ENCODE measurements around the gene LMBR1. TPM values are rescaled to one million over a fixed set of nuclear protein-coding genes. Genes with fewer than 3 reads are reported as not detected.

Gene LMBR1
- polyA plus RNA-seq, 1 donor from 2014 or later, result 68.9 TPM

DNA sequence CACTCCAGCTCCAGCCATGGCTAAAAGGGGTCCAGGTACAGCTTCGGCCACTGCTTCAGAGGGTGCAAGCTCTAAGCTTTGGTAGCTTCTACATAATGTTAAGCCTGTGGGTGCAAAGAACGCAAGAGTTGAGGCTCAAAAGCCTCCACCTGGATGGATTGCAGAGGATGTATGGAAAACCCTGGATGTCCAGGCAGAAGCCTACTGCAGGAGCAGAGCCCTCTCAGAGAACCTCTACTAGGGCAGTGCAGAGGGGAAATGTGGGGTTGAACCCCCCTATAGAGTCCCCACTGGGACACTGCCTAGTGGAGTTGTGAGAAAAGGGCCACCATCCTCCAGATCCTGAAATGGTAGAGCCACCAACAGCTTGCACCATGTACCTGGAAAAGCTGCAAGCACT is 263.1 kb downstream of the LMBR1 start:
- Histone ChIP-seq H3K9me3 (ENCODE audit: low read length) (peaks cover 13% of the 10 kb centered on the region), H3K27me3 (ENCODE audit: insufficient read depth, low read depth, low read length) (no peaks in the 10 kb centered on the region), H3K36me3 (ENCODE audit: insufficient read depth, low read length) (no peaks in the 10 kb centered on the region), H3K4me2 (ENCODE audit: low read length) (no peak overlapping the region), H3K9me2 (ENCODE audit: insufficient read depth, low read length) (no peaks in the 10 kb centered on the region), H2AFZ (ENCODE audit: low read depth, low read length) (no peak overlapping the region), H3K4me3 (ENCODE audit: low read length) (no peak overlapping the region), H3K79me2 (replicated peaks; ENCODE audit: insufficient read depth, low read length) (no peaks in the 10 kb centered on the region), H4K20me1 (ENCODE audit: insufficient read depth) (no peaks in the 10 kb centered on the region), H3K27ac (ENCODE audit: low read length) (no peak overlapping the region), H3K9ac (ENCODE audit: low read length) (no peak overlapping the region), H3F3A (ENCODE audit: insufficient read depth, low read length, poor library complexity, severe bottlenecking) (no peaks in the 10 kb centered on the region)
- TF ChIP-seq, protein P1, sequence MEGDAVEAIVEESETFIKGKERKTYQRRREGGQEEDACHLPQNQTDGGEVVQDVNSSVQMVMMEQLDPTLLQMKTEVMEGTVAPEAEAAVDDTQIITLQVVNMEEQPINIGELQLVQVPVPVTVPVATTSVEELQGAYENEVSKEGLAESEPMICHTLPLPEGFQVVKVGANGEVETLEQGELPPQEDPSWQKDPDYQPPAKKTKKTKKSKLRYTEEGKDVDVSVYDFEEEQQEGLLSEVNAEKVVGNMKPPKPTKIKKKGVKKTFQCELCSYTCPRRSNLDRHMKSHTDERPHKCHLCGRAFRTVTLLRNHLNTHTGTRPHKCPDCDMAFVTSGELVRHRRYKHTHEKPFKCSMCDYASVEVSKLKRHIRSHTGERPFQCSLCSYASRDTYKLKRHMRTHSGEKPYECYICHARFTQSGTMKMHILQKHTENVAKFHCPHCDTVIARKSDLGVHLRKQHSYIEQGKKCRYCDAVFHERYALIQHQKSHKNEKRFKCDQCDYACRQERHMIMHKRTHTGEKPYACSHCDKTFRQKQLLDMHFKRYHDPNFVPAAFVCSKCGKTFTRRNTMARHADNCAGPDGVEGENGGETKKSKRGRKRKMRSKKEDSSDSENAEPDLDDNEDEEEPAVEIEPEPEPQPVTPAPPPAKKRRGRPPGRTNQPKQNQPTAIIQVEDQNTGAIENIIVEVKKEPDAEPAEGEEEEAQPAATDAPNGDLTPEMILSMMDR (IDR thresholded peaks at IDR 0.05; ENCODE audit: poor library complexity, severe bottlenecking), result no peak
- TF ChIP-seq MXI1 (conservative IDR thresholded peaks at IDR 0.05; ENCODE audit: poor library complexity, severe bottlenecking) (no peak), EP300 (conservative IDR thresholded peaks at IDR 0.05; ENCODE audit: poor library complexity, severe bottlenecking) (no peak), REST (IDR thresholded peaks at IDR 0.05; ENCODE audit: borderline replicate concordance) (no peak), POLR2AphosphoS5 (IDR thresholded peaks at IDR 0.05) (no peak), EZH2 (IDR thresholded peaks at IDR 0.05; ENCODE audit: borderline replicate concordance, insufficient read depth, low read length, poor library complexity, severe bottlenecking) (no peak)

DNA sequence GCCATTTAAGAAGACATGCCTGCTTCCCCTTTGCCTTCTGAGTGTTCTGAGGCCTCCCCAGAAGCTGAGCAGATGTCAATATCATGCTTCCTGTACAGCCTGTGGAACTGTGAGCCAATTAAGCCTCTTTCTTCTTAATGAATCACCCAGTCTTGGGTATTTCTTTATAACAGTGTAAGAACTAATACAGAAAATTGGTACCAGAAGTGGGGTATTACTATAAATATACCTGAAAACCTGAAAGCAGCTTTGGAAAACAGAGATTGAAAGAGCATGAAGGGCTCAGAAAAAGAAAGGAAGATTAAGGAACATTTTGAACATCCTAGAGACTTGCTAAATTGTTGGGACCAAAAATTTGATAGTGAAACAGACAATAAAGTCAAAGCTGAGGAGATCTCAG is 264.4 kb downstream of the LMBR1 start:
- Histone ChIP-seq H3K27ac (ENCODE audit: low read length) (no peak overlapping the region), H3K79me2 (replicated peaks; ENCODE audit: insufficient read depth, low read length) (no peaks in the 10 kb centered on the region), H4K20me1 (ENCODE audit: insufficient read depth) (no peaks in the 10 kb centered on the region), H3F3A (ENCODE audit: insufficient read depth, low read length, poor library complexity, severe bottlenecking) (no peaks in the 10 kb centered on the region), H3K4me2 (ENCODE audit: low read length) (no peak overlapping the region), H3K36me3 (ENCODE audit: insufficient read depth, low read length) (no peaks in the 10 kb centered on the region), H2AFZ (ENCODE audit: low read depth, low read length) (no peak overlapping the region), H3K4me3 (ENCODE audit: low read length) (no peak overlapping the region), H3K9me3 (ENCODE audit: low read length) (peaks cover 13% of the 10 kb centered on the region), H3K9ac (ENCODE audit: low read length) (no peak overlapping the region), H3K27me3 (ENCODE audit: insufficient read depth, low read depth, low read length) (no peaks in the 10 kb centered on the region), H3K9me2 (ENCODE audit: insufficient read depth, low read length) (no peaks in the 10 kb centered on the region)
- TF ChIP-seq POLR2AphosphoS5 (IDR thresholded peaks at IDR 0.05) (no peak), EZH2 (IDR thresholded peaks at IDR 0.05; ENCODE audit: borderline replicate concordance, insufficient read depth, low read length, poor library complexity, severe bottlenecking) (no peak), MXI1 (conservative IDR thresholded peaks at IDR 0.05; ENCODE audit: poor library complexity, severe bottlenecking) (no peak), RAD21 (conservative IDR thresholded peaks at IDR 0.05) (no peak), EP300 (conservative IDR thresholded peaks at IDR 0.05; ENCODE audit: poor library complexity, severe bottlenecking) (no peak), TAF1 (IDR thresholded peaks at IDR 0.05; ENCODE audit: low read depth) (no peak), SMC3 (conservative IDR thresholded peaks at IDR 0.05; ENCODE audit: poor library complexity) (no peak), REST (IDR thresholded peaks at IDR 0.05; ENCODE audit: borderline replicate concordance) (no peak)
- TF ChIP-seq, protein P1 (IDR thresholded peaks at IDR 0.05; ENCODE audit: poor library complexity, severe bottlenecking), result no peak
